IMR-90 (cell line): ENCODE measurements around the gene CD276. TPM values are rescaled to one million over a fixed set of nuclear protein-coding genes. Genes with fewer than 3 reads are reported as not detected.

ENCODE experiments used
- ATAC-seq: fragments of 200-7000 bp; cut with Tn5 transposase; 2 replicates; pipeline ENCODE4 v1.9.1; 2020; ENCODE audit warnings: low read depth, mild to moderate bottlenecking, moderate library complexity
- BruUV-seq: library from RNA; stranded (reverse); fragments of 400-500 nt; replicated peaks from 2 replicates; lab custom pipeline; 2021; lab: Mats Ljungman, UMichigan
- CTCF ChIA-PET: fragments of 300-600 bp; formaldehyde crosslinking; extraction: SDS; loops from one replicate; lab custom pipeline; 2021; ENCODE audit warnings: antibody characterized with exemption; lab: Yijun Ruan, JAX
- POLR2A ChIA-PET: fragments of 300-600 bp; sonication (Branson Sonifier 250); formaldehyde crosslinking; loops from one replicate; lab custom pipeline; 2022; ENCODE audit warnings: antibody characterized with exemption; ENCODE audit not compliant: unreplicated experiment; lab: Charles Lee
- DNase-seq: peaks from one replicate; pipeline ENCODE4 v3.0.0; 2013
- H2AFZ ChIP-seq: replicated peaks from 2 replicates; pipeline ENCODE3; 2013; ENCODE audit warnings: low read length, mild to moderate bottlenecking; ENCODE audit not compliant: poor library complexity
- H2AK5ac ChIP-seq: 2 replicates; pipeline ENCODE4 v1.6.1; 2013; ENCODE audit warnings: low read depth, low read length, inconsistent platforms
- H2AK9ac ChIP-seq: replicated peaks from 2 replicates; pipeline ENCODE3; 2013; ENCODE audit warnings: mild to moderate bottlenecking, low read depth, low read length, moderate library complexity; ENCODE audit not compliant: poor library complexity
- H2BK120ac ChIP-seq: 2 replicates; pipeline ENCODE4 v1.6.1; 2013; ENCODE audit warnings: low read depth, low read length, inconsistent platforms
- H2BK15ac ChIP-seq: 3 replicates; pipeline ENCODE4 v1.6.1; 2013; ENCODE audit warnings: low read depth, low read length, inconsistent platforms
- H2BK20ac ChIP-seq: 2 replicates; pipeline ENCODE4 v1.6.1; 2013; ENCODE audit warnings: low read depth, mild to moderate bottlenecking, inconsistent platforms, low read length, moderate library complexity
- H2BK5ac ChIP-seq: 2 replicates; pipeline ENCODE4 v1.6.1; 2013; ENCODE audit warnings: mild to moderate bottlenecking, low read depth, low read length, inconsistent platforms; ENCODE audit not compliant: poor library complexity, severe bottlenecking
- H3K14ac ChIP-seq: replicated peaks from 2 replicates; pipeline ENCODE4 v1.6.1; 2013; ENCODE audit warnings: low read depth, low read length, inconsistent platforms
- H3K18ac ChIP-seq: 2 replicates; pipeline ENCODE4 v1.6.1; 2013; ENCODE audit warnings: low read depth, low read length, control low read depth
- H3K23ac ChIP-seq: 2 replicates; pipeline ENCODE4 v1.6.1; 2013; ENCODE audit warnings: low read depth, low read length, inconsistent platforms
- H3K27ac ChIP-seq: 2 replicates; pipeline ENCODE4 v1.5.1; 2013; ENCODE audit warnings: mild to moderate bottlenecking, control low read depth, low read length; ENCODE audit not compliant: insufficient read depth
- H3K27me3 ChIP-seq: 2 replicates; pipeline ENCODE4 v1.6.1; 2013; ENCODE audit warnings: low read length; ENCODE audit not compliant: control insufficient read depth, insufficient read depth
- H3K36me3 ChIP-seq: 2 replicates; pipeline ENCODE4 v1.6.1; 2013; ENCODE audit warnings: low read length, mixed read lengths; ENCODE audit not compliant: control insufficient read depth, insufficient read depth
- H3K4ac ChIP-seq: 2 replicates; pipeline ENCODE4 v1.6.1; 2013; ENCODE audit warnings: low read depth, low read length, inconsistent platforms
- H3K4me1 ChIP-seq: 2 replicates; pipeline ENCODE4 v1.6.1; 2013; ENCODE audit warnings: low read length, mixed read lengths; ENCODE audit not compliant: control insufficient read depth, insufficient read depth
- H3K4me2 ChIP-seq: 2 replicates; pipeline ENCODE4 v1.6.1; 2013; ENCODE audit warnings: low read depth, mild to moderate bottlenecking, control low read depth, low read length, moderate library complexity
- H3K4me3 ChIP-seq: 2 replicates; pipeline ENCODE4 v1.5.1; 2013; ENCODE audit warnings: low read depth, mild to moderate bottlenecking, control low read depth, low read length, moderate library complexity; ENCODE audit not compliant: insufficient read depth
- H3K56ac ChIP-seq: 2 replicates; pipeline ENCODE4 v1.6.1; 2013; ENCODE audit warnings: low read length, inconsistent platforms; ENCODE audit not compliant: insufficient read depth; ENCODE audit errors: extremely low read depth
- H3K79me1 ChIP-seq, 2 experiments: 2 replicates each; pipeline ENCODE4 v1.6.1; 2013; ENCODE audit warnings: low read length in 2 of 2, inconsistent platforms in 1 of 2, low read depth in 1 of 2
- H3K9ac ChIP-seq: 2 replicates; pipeline ENCODE4 v1.6.1; 2013; ENCODE audit warnings: low read depth, low read length, control low read depth
- H3K9me1 ChIP-seq: 2 replicates; pipeline ENCODE4 v1.6.1; 2013; ENCODE audit warnings: low read length, inconsistent platforms; ENCODE audit not compliant: insufficient read depth
- H3K9me3 ChIP-seq: 2 replicates; pipeline ENCODE4 v1.6.1; 2013; ENCODE audit warnings: low read length; ENCODE audit not compliant: control insufficient read depth, insufficient read depth
- H4K20me1 ChIP-seq: 2 replicates; pipeline ENCODE4 v1.6.1; 2013; ENCODE audit warnings: low read length, inconsistent platforms; ENCODE audit not compliant: insufficient read depth
- H4K5ac ChIP-seq: 2 replicates; pipeline ENCODE4 v1.6.1; 2013; ENCODE audit warnings: mild to moderate bottlenecking, low read depth, low read length, control low read depth
- H4K8ac ChIP-seq, 2 experiments: 2 replicates each; pipeline ENCODE4 v1.6.1; 2013; ENCODE audit warnings: low read depth in 2 of 2, low read length in 2 of 2, control low read depth in 1 of 2, inconsistent platforms in 1 of 2
- H4K91ac ChIP-seq: 2 replicates; pipeline ENCODE4 v1.6.1; 2013; ENCODE audit warnings: low read depth, low read length, inconsistent platforms; ENCODE audit not compliant: insufficient read depth
- BHLHE40 ChIP-seq: fragments of 150-350 bp; IDR thresholded peaks from 2 replicates; pipeline ENCODE4 v1.6.1; 2016; ENCODE audit warnings: mild to moderate bottlenecking, low read depth, low read length
- CHD1 ChIP-seq: IDR thresholded peaks from 2 replicates; pipeline ENCODE4 v1.6.1; 2012; ENCODE audit warnings: low read depth, low read length, improper control_type of control experiment
- CTCF ChIP-seq: conservative IDR thresholded peaks from 2 replicates; pipeline ENCODE4 v1.5.1; 2012; ENCODE audit warnings: mild to moderate bottlenecking, low read depth, low read length, improper control_type of control experiment
- ELK1 ChIP-seq: fragments of 150-350 bp; IDR thresholded peaks from 2 replicates; pipeline ENCODE4 v1.6.1; 2016; ENCODE audit warnings: low read depth, mild to moderate bottlenecking, low read length, moderate library complexity, borderline replicate concordance
- FOS ChIP-seq: fragments of 150-350 bp; IDR thresholded peaks from 2 replicates; pipeline ENCODE4 v1.6.1; 2016; ENCODE audit warnings: low read depth, low read length
- MAFK ChIP-seq: IDR thresholded peaks from 2 replicates; pipeline ENCODE4 v1.6.1; 2012; ENCODE audit warnings: low read depth, low read length, improper control_type of control experiment
- MAZ ChIP-seq: IDR thresholded peaks from 2 replicates; pipeline ENCODE4 v1.6.1; 2012; ENCODE audit warnings: low read depth, mild to moderate bottlenecking, low read length, improper control_type of control experiment, moderate library complexity, borderline replicate concordance
- MXI1 ChIP-seq: IDR thresholded peaks from 2 replicates; pipeline ENCODE4 v1.6.1; 2012; ENCODE audit warnings: low read depth, mild to moderate bottlenecking, low read length, moderate library complexity, borderline replicate concordance
- NFE2L2 ChIP-seq: fragments of 150-350 bp; IDR thresholded peaks from 2 replicates; pipeline ENCODE4 v1.6.1; 2016; ENCODE audit warnings: low read depth, mild to moderate bottlenecking, low read length
- POLR2A ChIP-seq: IDR thresholded peaks from 2 replicates; pipeline ENCODE4 v1.6.1; 2012; ENCODE audit warnings: mild to moderate bottlenecking, low read depth, low read length
- RAD21 ChIP-seq: IDR thresholded peaks from 2 replicates; pipeline ENCODE4 v1.6.1; 2012; ENCODE audit warnings: low read length, improper control_type of control experiment
- RCOR1 ChIP-seq: IDR thresholded peaks from 2 replicates; pipeline ENCODE4 v1.6.1; 2012; ENCODE audit warnings: mild to moderate bottlenecking, low read length, improper control_type of control experiment; ENCODE audit not compliant: insufficient replicate concordance
- RFX5 ChIP-seq: IDR thresholded peaks from 2 replicates; pipeline ENCODE4 v1.8.0; 2012; ENCODE audit warnings: low read depth, mild to moderate bottlenecking, low read length, moderate library complexity
- SMC3 ChIP-seq: fragments of 150-350 bp; IDR thresholded peaks from 2 replicates; pipeline ENCODE4 v1.6.1; 2016; ENCODE audit warnings: low read depth, mild to moderate bottlenecking, antibody characterized with exemption, low read length, moderate library complexity
- USF2 ChIP-seq: fragments of 150-350 bp; IDR thresholded peaks from 2 replicates; pipeline ENCODE4 v1.6.1; 2017; ENCODE audit warnings: mild to moderate bottlenecking, antibody characterized with exemption, low read length, low read depth
- whole genome bisulfite sequencing, 2 experiments: methylation state at CpG; one replicate each; pipeline versions ENCODE4 v1.1.5 to v1.1.7; 2013; ENCODE audit warnings: missing lambda C conversion rate in 2 of 2; ENCODE audit not compliant: insufficient read length in 1 of 2; ENCODE audit errors: extremely low coverage in 2 of 2; 5-methylcytosine and 5-hydroxymethylcytosine counted together
- dilution Hi-C: fragments of 300-500 bp; cut with HindIII; formaldehyde crosslinking; loops from one replicate; pipeline ENCODE4 v1.14.3; 2018; ENCODE audit warnings: low sequenced_read_pairs; ENCODE audit not compliant: unreplicated experiment
- in situ Hi-C: fragments of 300-500 bp; cut with MboI; formaldehyde crosslinking; loops from 3 replicates; pipeline ENCODE4 v1.14.3; 2019; ENCODE audit warnings: low sequenced_read_pairs, inconsistent platforms, mixed read lengths
- intact Hi-C: fragments of 100-400 bp; cut with micrococcal nuclease; formaldehyde crosslinking; loops from 2 replicates; pipeline ENCODE4 v1.10.0; 2022
- polyA plus RNA-seq, 3 experiments: library from polyadenylated mRNA; depleted of rRNA; stranded (reverse); fragments of >200 nt; gene quantifications; 2 replicates each; pipeline ENCODE4 v1.2.3, GENCODE V29; 2012; ENCODE audit warnings: low replicate concordance in 1 of 3
- total RNA-seq: library from RNA; depleted of rRNA; stranded (reverse); fragments of >200 nt; gene quantifications from 2 replicates; pipeline ENCODE4 v1.2.3, GENCODE V29; 2012

CD276 gene
- total and polyA plus RNA-seq, 2 of the 4 experiments (the other 2 are of a cell fraction): 30.8 to 149 TPM

- no peak overlapping the region for H3K4me3 ChIP-seq
- no peak overlapping the region for H3K4ac ChIP-seq
- H2BK15ac ChIP-seq: no peak overlapping the region
- H3K18ac ChIP-seq: no peak overlapping the region
- H2AK9ac ChIP-seq: no peak overlapping the region
- no peaks in the 10 kb centered on the region for H3K79me1 ChIP-seq
- TF ChIP-seq USF2: no peak
- no peak for TF ChIP-seq RCOR1
- TF ChIP-seq MAZ: no peak
- TF ChIP-seq MXI1: no peak
- TF ChIP-seq BHLHE40: no peak
- no peak for TF ChIP-seq RFX5
- TF ChIP-seq POLR2A: no peak
- TF ChIP-seq CHD1: no peak
- no peak for TF ChIP-seq NFE2L2
- TF ChIP-seq CTCF: no peak
- TF ChIP-seq RAD21: no peak
- no peak for TF ChIP-seq SMC3
- TF ChIP-seq FOS: no peak
- no peak for TF ChIP-seq ELK1
- no peak for TF ChIP-seq MAFK
- ChIA-PET CTCF (no interaction called here), POLR2A (no interaction called here)
- no peak overlapping the region for H3K14ac ChIP-seq
- H3K23ac ChIP-seq: no peak overlapping the region
- H2BK120ac ChIP-seq: no peak overlapping the region
- no peak overlapping the region for H2AK5ac ChIP-seq
- 30% methylated on average over 2 of the region's 9 CpGs; no CpG with 5 or more reads in 1 of the 2 experiments for WGBS, 2 experiments
- no peaks in the 10 kb centered on the region for H3K36me3 ChIP-seq
- DNase-seq (no peak), ATAC-seq (no peak)
- no peak overlapping the region for H4K8ac ChIP-seq
- H2AFZ ChIP-seq: no peak overlapping the region
- H3K9me1 ChIP-seq: peaks cover 3% of the 10 kb centered on the region; the same call in 1 of the 2 replicates
- intact Hi-C loops: no loop called here
- H4K5ac ChIP-seq: no peak overlapping the region
- no peaks in the 10 kb centered on the region; the same call in none of the 2 replicates for H4K20me1 ChIP-seq
- no peak overlapping the region for H2BK5ac ChIP-seq
- H2BK20ac ChIP-seq: no peak overlapping the region
- dilution Hi-C loops: no loop called here
- no peak overlapping the region for H3K27ac ChIP-seq
- no peak overlapping the region for H3K9ac ChIP-seq
- no peak overlapping the region for H3K56ac ChIP-seq
- BruUV-seq: no TSS peak
- H3K4me2 ChIP-seq: no peak overlapping the region
- H3K9me3 ChIP-seq: no peaks in the 10 kb centered on the region
- peaks cover 83% of the 10 kb centered on the region for H3K27me3 ChIP-seq
- no peak overlapping the region for H4K91ac ChIP-seq
- in situ Hi-C loops: no loop called here
- no peaks in the 10 kb centered on the region for H3K4me1 ChIP-seq
Observed at GRCh38 chr15:73751511-73751898, 67.3 kb downstream of the CD276 start.
